Measurements from ENCODE around the gene GNG4. TPM values are rescaled to one million over a fixed set of nuclear protein-coding genes. Genes with fewer than 3 reads are reported as not detected.

Gene GNG4
- total and polyA plus RNA-seq, 11 donors: 0.06 to 0.07 TPM; not detected in 9

DNA sequence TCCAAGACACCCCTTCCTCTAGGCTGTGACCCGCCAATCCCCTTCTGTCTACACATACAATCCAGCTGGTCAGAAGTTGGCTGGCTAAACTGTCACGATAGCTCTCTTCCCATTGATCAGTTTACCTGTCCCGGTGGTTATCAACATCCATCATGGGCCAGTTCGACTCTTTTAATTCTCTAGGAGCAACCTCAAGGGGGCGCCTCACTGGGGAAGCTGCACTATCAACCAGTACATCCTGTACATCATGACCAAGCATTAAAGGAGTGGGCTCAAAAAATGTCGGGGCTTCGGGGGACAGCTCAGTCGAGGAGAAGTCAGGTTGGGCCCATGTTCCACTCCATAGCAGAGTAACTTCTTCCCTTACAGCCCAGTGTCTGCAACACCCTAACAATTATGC lies 92.1 kb downstream of the GNG4 start:
- Histone ChIP-seq H3K9me3 (peaks cover 0 to 6% (median 0%) of the 10 kb centered on the region in 12 donors), H3K36me3 (no peaks in the 10 kb centered on the region), H3K4me1 (no peaks in the 10 kb centered on the region), H3K4me3 (no peak overlapping the region), H3K27ac (no peak overlapping the region), H3K27me3 (no peaks in the 10 kb centered on the region)
- DNase-seq (no peak), ATAC-seq (no peak)
- intact Hi-C loops (cut with DNase I): no loop called here
- 80% methylated on average over 8 of the region's 8 CpGs for WGBS, 4 donors
- TF ChIP-seq, protein P1, sequence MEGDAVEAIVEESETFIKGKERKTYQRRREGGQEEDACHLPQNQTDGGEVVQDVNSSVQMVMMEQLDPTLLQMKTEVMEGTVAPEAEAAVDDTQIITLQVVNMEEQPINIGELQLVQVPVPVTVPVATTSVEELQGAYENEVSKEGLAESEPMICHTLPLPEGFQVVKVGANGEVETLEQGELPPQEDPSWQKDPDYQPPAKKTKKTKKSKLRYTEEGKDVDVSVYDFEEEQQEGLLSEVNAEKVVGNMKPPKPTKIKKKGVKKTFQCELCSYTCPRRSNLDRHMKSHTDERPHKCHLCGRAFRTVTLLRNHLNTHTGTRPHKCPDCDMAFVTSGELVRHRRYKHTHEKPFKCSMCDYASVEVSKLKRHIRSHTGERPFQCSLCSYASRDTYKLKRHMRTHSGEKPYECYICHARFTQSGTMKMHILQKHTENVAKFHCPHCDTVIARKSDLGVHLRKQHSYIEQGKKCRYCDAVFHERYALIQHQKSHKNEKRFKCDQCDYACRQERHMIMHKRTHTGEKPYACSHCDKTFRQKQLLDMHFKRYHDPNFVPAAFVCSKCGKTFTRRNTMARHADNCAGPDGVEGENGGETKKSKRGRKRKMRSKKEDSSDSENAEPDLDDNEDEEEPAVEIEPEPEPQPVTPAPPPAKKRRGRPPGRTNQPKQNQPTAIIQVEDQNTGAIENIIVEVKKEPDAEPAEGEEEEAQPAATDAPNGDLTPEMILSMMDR (IDR thresholded peaks at IDR 0.05): no peak
- TF ChIP-seq POLR2A (IDR thresholded peaks at IDR 0.05): no peak

DNA sequence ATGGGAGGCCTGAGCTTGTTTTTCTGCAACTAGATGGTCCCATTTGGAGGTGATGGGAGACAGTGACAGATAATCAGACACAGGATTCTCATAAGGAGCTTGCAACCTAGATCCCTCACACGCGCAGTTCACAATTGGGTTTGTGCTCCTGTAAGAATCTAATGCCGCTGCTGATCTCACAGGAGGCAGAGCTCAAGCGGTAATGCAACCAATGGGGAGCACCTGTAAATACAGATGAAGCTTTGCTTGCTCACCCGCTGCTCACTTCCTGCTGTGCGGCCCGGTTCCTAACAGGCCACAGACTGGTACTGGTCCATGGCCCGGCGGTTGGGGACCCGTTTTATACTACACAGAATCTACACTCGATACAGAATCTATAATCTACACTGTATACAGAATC lies 92.8 kb downstream of the GNG4 start:
- DNase-seq (no peak), ATAC-seq (no peak)
- Histone ChIP-seq H3K9me3 (no peaks in the 10 kb centered on the region), H3K4me3 (no peak overlapping the region), H3K4me1 (no peaks in the 10 kb centered on the region), H3K27ac (no peak overlapping the region), H3K36me3 (no peaks in the 10 kb centered on the region), H3K27me3 (no peaks in the 10 kb centered on the region)
- TF ChIP-seq, protein P1 (IDR thresholded peaks at IDR 0.05): no peak
- TF ChIP-seq POLR2A (IDR thresholded peaks at IDR 0.05): no peak
- 88 to 95% (median 93%) methylated on average over 11 of the region's 11 CpGs for WGBS, 4 donors
- intact Hi-C loops (cut with DNase I): no loop called here

DNA sequence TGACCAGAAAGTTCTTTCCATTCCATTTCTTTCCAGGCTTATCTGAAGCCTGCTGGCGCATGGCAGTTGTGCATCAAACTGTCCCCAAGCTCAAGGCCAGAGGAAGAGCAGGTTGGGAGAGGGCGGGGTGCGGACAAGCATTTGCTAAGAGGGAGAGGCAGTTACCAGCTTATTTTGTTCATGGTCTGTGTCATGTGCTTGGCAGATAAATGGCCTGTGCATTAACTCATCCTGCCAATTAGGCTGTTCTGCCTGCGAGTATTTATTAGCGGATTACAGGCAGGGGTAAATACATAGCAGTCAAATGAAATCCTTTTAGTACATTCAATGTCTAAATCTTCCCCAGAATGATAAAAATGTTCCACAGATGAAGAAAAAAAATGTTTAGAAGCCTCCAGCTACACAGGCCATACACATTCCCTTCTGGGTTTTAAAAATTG lies 96.5 kb downstream of the GNG4 start:
- DNase-seq (no peak), ATAC-seq (peak in 3 of 4 donors; percentile 38 to 61 (median 42))
- Histone ChIP-seq H3K27ac (no peak overlapping the region), H3K36me3 (no peaks in the 10 kb centered on the region), H3K4me3 (no peak overlapping the region), H3K4me1 (no peaks in the 10 kb centered on the region), H3K27me3 (no peaks in the 10 kb centered on the region), H3K9me3 (no peaks in the 10 kb centered on the region)
- no peak for TF ChIP-seq POLR2A (IDR thresholded peaks at IDR 0.05)
- intact Hi-C loops (cut with DNase I): no loop called here
- 72 to 80% (median 75%) methylated on average over 5 of the region's 5 CpGs for WGBS, 4 donors

DNA sequence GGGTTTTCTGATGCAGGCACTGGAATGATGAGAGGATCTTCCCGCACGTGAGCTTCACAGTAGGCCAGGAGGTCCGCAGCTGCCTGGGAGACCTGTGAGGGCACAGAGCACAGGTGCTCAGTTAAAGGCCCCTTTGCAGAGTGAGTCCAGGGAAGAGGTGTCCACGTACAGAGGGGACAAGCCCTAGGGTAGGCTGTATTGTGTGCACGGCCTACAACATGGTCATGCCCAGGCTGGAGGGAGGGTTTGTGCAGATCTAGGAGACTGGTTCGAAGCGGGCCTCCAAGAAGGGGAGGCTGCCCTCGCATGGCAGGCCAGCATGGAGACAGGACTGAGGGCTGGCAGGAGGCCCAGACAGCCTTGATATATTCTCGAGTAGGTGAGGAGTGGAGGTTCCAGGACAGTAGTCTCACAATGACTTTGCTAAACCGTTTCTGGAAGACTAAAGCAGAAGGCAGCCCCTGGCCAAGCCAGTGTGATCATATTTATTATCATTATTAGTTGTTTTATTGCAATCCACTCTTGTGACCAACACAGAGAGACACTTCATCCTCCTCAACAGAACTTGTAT lies 97.4 kb downstream of the GNG4 start:
- Histone ChIP-seq H3K27me3 (no peaks in the 10 kb centered on the region), H3K9me3 (no peaks in the 10 kb centered on the region), H3K36me3 (no peaks in the 10 kb centered on the region), H3K27ac (no peak overlapping the region), H3K4me3 (no peak overlapping the region), H3K4me1 (no peaks in the 10 kb centered on the region)
- DNase-seq (peak in 4 of 5 donors; percentile 21 to 62 (median 34)), ATAC-seq (peak in 3 of 4 donors; percentile 53 to 80 (median 80))
- 68 to 71% (median 70%) methylated on average over 10 of the region's 10 CpGs for WGBS, 4 donors
- no peak for TF ChIP-seq POLR2A (IDR thresholded peaks at IDR 0.05)
- TF ChIP-seq, protein P1 (IDR thresholded peaks at IDR 0.05): peak in 1 of 12 donors; percentile 4
- intact Hi-C loops (cut with DNase I): no loop called here

All from heart left ventricle (tissue), 16 donors.